ENCODE measurements around the gene BICDL2. TPM values are rescaled to one million over a fixed set of nuclear protein-coding genes. Genes with fewer than 3 reads are reported as not detected.

The BICDL2 gene
- total and polyA plus RNA-seq, 9 of the 15 experiments (the other 6 are each of a cell fraction or from before 2014, with no cell fraction given): 0.09 to 0.28 (median 0.09) TPM; not detected in 6

DNA sequence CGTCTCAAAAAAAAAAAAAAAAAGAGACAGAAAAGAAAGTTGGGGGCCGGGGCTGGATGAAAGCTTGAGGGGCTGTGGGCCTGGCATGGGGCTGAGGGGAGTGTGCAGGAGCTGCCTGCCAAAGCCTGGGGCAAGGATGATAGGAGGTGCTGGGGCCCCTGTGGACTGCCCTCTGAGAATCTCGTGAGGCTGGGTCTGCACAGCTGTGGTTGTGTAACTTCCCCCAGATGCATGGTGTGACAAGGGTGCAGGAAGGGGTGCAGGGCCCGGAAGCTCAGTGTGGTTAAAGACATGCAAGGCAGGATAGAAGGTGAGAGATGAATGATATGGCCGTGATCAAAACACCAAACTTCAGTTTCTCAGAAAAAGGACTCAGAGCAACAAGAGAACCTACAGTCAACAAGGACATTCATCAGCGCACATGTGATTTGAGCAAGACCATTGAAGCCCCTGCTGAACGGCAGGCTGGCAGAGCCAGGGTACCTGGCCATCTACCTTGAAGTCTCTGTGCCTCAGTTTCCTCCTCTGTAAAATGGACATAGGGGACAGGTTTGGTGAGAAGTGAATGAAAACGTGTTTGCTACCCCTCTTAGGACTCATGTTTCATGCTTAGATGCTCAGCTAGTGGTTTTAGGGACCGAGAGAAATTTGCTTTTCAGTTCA lies 38.2 kb upstream of the BICDL2 start (continued):
- TF ChIP-seq, protein P1, sequence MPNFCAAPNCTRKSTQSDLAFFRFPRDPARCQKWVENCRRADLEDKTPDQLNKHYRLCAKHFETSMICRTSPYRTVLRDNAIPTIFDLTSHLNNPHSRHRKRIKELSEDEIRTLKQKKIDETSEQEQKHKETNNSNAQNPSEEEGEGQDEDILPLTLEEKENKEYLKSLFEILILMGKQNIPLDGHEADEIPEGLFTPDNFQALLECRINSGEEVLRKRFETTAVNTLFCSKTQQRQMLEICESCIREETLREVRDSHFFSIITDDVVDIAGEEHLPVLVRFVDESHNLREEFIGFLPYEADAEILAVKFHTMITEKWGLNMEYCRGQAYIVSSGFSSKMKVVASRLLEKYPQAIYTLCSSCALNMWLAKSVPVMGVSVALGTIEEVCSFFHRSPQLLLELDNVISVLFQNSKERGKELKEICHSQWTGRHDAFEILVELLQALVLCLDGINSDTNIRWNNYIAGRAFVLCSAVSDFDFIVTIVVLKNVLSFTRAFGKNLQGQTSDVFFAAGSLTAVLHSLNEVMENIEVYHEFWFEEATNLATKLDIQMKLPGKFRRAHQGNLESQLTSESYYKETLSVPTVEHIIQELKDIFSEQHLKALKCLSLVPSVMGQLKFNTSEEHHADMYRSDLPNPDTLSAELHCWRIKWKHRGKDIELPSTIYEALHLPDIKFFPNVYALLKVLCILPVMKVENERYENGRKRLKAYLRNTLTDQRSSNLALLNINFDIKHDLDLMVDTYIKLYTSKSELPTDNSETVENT (CRISPR knock-in tag; IDR thresholded peaks at IDR 0.05): no peak
- 0 out of 2 replicates have a peak, but pooled peaks have one; percentile 7 for TF ChIP-seq EP300 (IDR thresholded peaks at IDR 0.05; ENCODE audit: low read length)
- no peak for TF ChIP-seq FOXA1 (IDR thresholded peaks at IDR 0.05; ENCODE audit: borderline replicate concordance)
- no peak for TF ChIP-seq TRIM24 (IDR thresholded peaks at IDR 0.05)
- TF ChIP-seq TCF3 (CRISPR knock-in tag; IDR thresholded peaks at IDR 0.05): peak; percentile 44; the same call in 1 of the 2 replicates
- TF ChIP-seq MAFF (IDR thresholded peaks at IDR 0.05; ENCODE audit: low read length): no peak
- TF ChIP-seq BCOR (IDR thresholded peaks at IDR 0.05): peak; percentile 49; the same call in 1 of the 2 replicates
- TF ChIP-seq, protein P2, sequence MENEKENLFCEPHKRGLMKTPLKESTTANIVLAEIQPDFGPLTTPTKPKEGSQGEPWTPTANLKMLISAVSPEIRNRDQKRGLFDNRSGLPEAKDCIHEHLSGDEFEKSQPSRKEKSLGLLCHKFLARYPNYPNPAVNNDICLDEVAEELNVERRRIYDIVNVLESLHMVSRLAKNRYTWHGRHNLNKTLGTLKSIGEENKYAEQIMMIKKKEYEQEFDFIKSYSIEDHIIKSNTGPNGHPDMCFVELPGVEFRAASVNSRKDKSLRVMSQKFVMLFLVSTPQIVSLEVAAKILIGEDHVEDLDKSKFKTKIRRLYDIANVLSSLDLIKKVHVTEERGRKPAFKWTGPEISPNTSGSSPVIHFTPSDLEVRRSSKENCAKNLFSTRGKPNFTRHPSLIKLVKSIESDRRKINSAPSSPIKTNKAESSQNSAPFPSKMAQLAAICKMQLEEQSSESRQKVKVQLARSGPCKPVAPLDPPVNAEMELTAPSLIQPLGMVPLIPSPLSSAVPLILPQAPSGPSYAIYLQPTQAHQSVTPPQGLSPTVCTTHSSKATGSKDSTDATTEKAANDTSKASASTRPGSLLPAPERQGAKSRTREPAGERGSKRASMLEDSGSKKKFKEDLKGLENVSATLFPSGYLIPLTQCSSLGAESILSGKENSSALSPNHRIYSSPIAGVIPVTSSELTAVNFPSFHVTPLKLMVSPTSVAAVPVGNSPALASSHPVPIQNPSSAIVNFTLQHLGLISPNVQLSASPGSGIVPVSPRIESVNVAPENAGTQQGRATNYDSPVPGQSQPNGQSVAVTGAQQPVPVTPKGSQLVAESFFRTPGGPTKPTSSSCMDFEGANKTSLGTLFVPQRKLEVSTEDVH (IDR thresholded peaks at IDR 0.05; ENCODE audit: low read depth, partially characterized antibody): no peak
- TF ChIP-seq FIP1L1 (IDR thresholded peaks at IDR 0.05; ENCODE audit: low read depth, low read length, poor library complexity, severe bottlenecking): no peak
- TF ChIP-seq ZNF24 (IDR thresholded peaks at IDR 0.05): no peak
- no peak for TF ChIP-seq FOXJ2 (tag; IDR thresholded peaks at IDR 0.05)
- no peak for TF ChIP-seq TBL1XR1 (IDR thresholded peaks at IDR 0.05; ENCODE audit: low read length in 2 of 2)
- TF ChIP-seq, protein P3, sequence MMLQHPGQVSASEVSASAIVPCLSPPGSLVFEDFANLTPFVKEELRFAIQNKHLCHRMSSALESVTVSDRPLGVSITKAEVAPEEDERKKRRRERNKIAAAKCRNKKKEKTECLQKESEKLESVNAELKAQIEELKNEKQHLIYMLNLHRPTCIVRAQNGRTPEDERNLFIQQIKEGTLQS (IDR thresholded peaks at IDR 0.05): no peak
- TF ChIP-seq, protein P3 (CRISPR knock-in tag; conservative IDR thresholded peaks at IDR 0.05): no peak
- no peak for TF ChIP-seq POLR3A (IDR thresholded peaks at IDR 0.05; ENCODE audit: borderline replicate concordance, extremely low read depth, insufficient read depth, insufficient read length)
- TF ChIP-seq CEBPB (tag; IDR thresholded peaks at IDR 0.05): peak; percentile 59
- TF ChIP-seq ZBTB1 (CRISPR knock-in tag; IDR thresholded peaks at IDR 0.05; ENCODE audit: borderline replicate concordance, low read depth): no peak
- no peak for TF ChIP-seq PHF20 (IDR thresholded peaks at IDR 0.05; ENCODE audit: partially characterized antibody)
- TF ChIP-seq, protein P4, sequence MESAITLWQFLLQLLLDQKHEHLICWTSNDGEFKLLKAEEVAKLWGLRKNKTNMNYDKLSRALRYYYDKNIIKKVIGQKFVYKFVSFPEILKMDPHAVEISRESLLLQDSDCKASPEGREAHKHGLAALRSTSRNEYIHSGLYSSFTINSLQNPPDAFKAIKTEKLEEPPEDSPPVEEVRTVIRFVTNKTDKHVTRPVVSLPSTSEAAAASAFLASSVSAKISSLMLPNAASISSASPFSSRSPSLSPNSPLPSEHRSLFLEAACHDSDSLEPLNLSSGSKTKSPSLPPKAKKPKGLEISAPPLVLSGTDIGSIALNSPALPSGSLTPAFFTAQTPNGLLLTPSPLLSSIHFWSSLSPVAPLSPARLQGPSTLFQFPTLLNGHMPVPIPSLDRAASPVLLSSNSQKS (CRISPR knock-in tag; IDR thresholded peaks at IDR 0.05): no peak

Measured in K562 (cell line).